ENCODE results near the gene MPST. TPM values are rescaled to one million over a fixed set of nuclear protein-coding genes. Genes with fewer than 3 reads are reported as not detected.

The MPST gene
- total and polyA plus RNA-seq, 7 experiments from 2014 or later = 0.51 to 22.3 (median 1.1) TPM

- H3K27me3 Mint-ChIP-seq = peaks cover 2 to 15% (median 12%) of the 10 kb centered on the region in 5 donors
Measured at GRCh38 chr22:37032134-37032534, 12.6 kb downstream of the MPST start.

GRCh38 chr22:37032535-37033460 lies 13.3 kb downstream of the MPST start:
- Histone ChIP-seq H3K27me3 (ENCODE audit: control insufficient read depth in 2 of 2, insufficient read depth in 2 of 2, low read length in 2 of 2) (no peaks in the 10 kb centered on the region), H3K27ac (ENCODE audit: low read depth, low read length) (no peak overlapping the region), H3K4me3 (ENCODE audit: low read length) (no peak overlapping the region), H3K36me3 (ENCODE audit: control insufficient read depth in 2 of 3, insufficient read depth in 3 of 3, low read length in 3 of 3) (no peaks in the 10 kb centered on the region), H3K4me1 (ENCODE audit: control insufficient read depth in 2 of 2, insufficient read depth in 2 of 2, low read length in 2 of 2) (no peaks in the 10 kb centered on the region), H3K9me3 (ENCODE audit: control insufficient read depth in 2 of 3, low read length in 3 of 3) (no peaks in the 10 kb centered on the region)
- H3K9me3 Mint-ChIP-seq = no peaks in the 10 kb centered on the region
- no peaks in the 10 kb centered on the region for H3K36me3 Mint-ChIP-seq
- ATAC-seq (no peak), DNase-seq (no peak)
- CTCF ChIA-PET = interaction anchor here (0.8 kb wide), 1 partner anchor 10 kb away, joined by 3 read pairs; no protein-coding TSS in a partner anchor
- H3K4me1 Mint-ChIP-seq = peaks cover 0 to 1% (median 0%) of the 10 kb centered on the region in 7 donors
- H3K27ac Mint-ChIP-seq = no peak overlapping the region
- peaks cover 7 to 19% (median 14%) of the 10 kb centered on the region in 5 donors for H3K27me3 Mint-ChIP-seq
- POLR2A ChIA-PET = no interaction called here
- intact Hi-C loops (cut with micrococcal nuclease) = no loop called here
- no peak overlapping the region for H3K4me3 Mint-ChIP-seq

More at GRCh38 chr22:37032134-37032534, 12.6 kb downstream of the MPST start:
- Histone ChIP-seq H3K36me3 (ENCODE audit: control insufficient read depth in 2 of 3, insufficient read depth in 3 of 3, low read length in 3 of 3) (no peaks in the 10 kb centered on the region), H3K4me3 (ENCODE audit: low read length) (no peak overlapping the region), H3K9me3 (ENCODE audit: control insufficient read depth in 2 of 3, low read length in 3 of 3) (no peaks in the 10 kb centered on the region), H3K4me1 (ENCODE audit: control insufficient read depth in 2 of 2, insufficient read depth in 2 of 2, low read length in 2 of 2) (no peaks in the 10 kb centered on the region), H3K27ac (ENCODE audit: low read depth, low read length) (no peak overlapping the region), H3K27me3 (ENCODE audit: control insufficient read depth in 2 of 2, insufficient read depth in 2 of 2, low read length in 2 of 2) (no peaks in the 10 kb centered on the region)
- H3K27ac Mint-ChIP-seq = no peak overlapping the region
- ChIA-PET CTCF (no interaction called here), POLR2A (no interaction called here)
- no peaks in the 10 kb centered on the region for H3K4me1 Mint-ChIP-seq
- DNase-seq (no peak), ATAC-seq (no peak)
- H3K36me3 Mint-ChIP-seq = no peaks in the 10 kb centered on the region
- intact Hi-C loops (cut with micrococcal nuclease) = no loop called here
- no peaks in the 10 kb centered on the region for H3K9me3 Mint-ChIP-seq
- H3K4me3 Mint-ChIP-seq = no peak overlapping the region

- CTCF ChIA-PET = no interaction called here
- H3K4me3 ChIP-seq (ENCODE audit: low read length) = no peak overlapping the region
Measured at GRCh38 chr22:37033605-37034430, 14.3 kb downstream of the MPST start.

GRCh38 chr22:37036655-37037377 lies 17.3 kb downstream of the MPST start:
- peaks cover 7 to 24% (median 17%) of the 10 kb centered on the region in 5 donors for H3K27me3 Mint-ChIP-seq
- no peaks in the 10 kb centered on the region for H3K36me3 ChIP-seq (ENCODE audit: control insufficient read depth in 2 of 3, insufficient read depth in 3 of 3, low read length in 3 of 3)
- no peaks in the 10 kb centered on the region for H3K27me3 ChIP-seq (ENCODE audit: control insufficient read depth in 2 of 2, insufficient read depth in 2 of 2, low read length in 2 of 2)
- no peaks in the 10 kb centered on the region for H3K9me3 Mint-ChIP-seq
- DNase-seq (no peak), ATAC-seq (no peak)
- no peak overlapping the region for H3K4me3 Mint-ChIP-seq
- no peak overlapping the region for H3K27ac ChIP-seq (ENCODE audit: low read depth, low read length)
- ChIA-PET CTCF (no interaction called here), POLR2A (no interaction called here)
- intact Hi-C loops (cut with micrococcal nuclease) = no loop called here
- no peaks in the 10 kb centered on the region for H3K36me3 Mint-ChIP-seq
- H3K9me3 ChIP-seq (ENCODE audit: control insufficient read depth in 2 of 3, low read length in 3 of 3) = no peaks in the 10 kb centered on the region
- H3K4me1 Mint-ChIP-seq = peaks cover 0 to 10% (median 0%) of the 10 kb centered on the region in 7 donors
- no peak overlapping the region for H3K4me3 ChIP-seq (ENCODE audit: low read length)
- H3K4me1 ChIP-seq (ENCODE audit: control insufficient read depth in 2 of 2, insufficient read depth in 2 of 2, low read length in 2 of 2) = no peaks in the 10 kb centered on the region
- H3K27ac Mint-ChIP-seq = no peak overlapping the region

More at GRCh38 chr22:37033605-37034430, 14.3 kb downstream of the MPST start:
- no peaks in the 10 kb centered on the region for H3K9me3 ChIP-seq (ENCODE audit: control insufficient read depth in 2 of 3, low read length in 3 of 3)
- no peak overlapping the region for H3K27ac ChIP-seq (ENCODE audit: low read depth, low read length)
- ATAC-seq (no peak), DNase-seq (no peak)
- Mint-ChIP-seq H3K4me1 (peaks cover 0 to 1% (median 0%) of the 10 kb centered on the region in 7 donors), H3K4me3 (no peak overlapping the region), H3K9me3 (no peaks in the 10 kb centered on the region), H3K36me3 (no peaks in the 10 kb centered on the region), H3K27me3 (peaks cover 7 to 19% (median 14%) of the 10 kb centered on the region in 5 donors), H3K27ac (no peak overlapping the region)
- no peaks in the 10 kb centered on the region for H3K4me1 ChIP-seq (ENCODE audit: control insufficient read depth in 2 of 2, insufficient read depth in 2 of 2, low read length in 2 of 2)
- H3K36me3 ChIP-seq (ENCODE audit: control insufficient read depth in 2 of 3, insufficient read depth in 3 of 3, low read length in 3 of 3) = no peaks in the 10 kb centered on the region
- intact Hi-C loops (cut with micrococcal nuclease) = no loop called here
- H3K27me3 ChIP-seq (ENCODE audit: control insufficient read depth in 2 of 2, insufficient read depth in 2 of 2, low read length in 2 of 2) = no peaks in the 10 kb centered on the region
- POLR2A ChIA-PET = no interaction called here

GRCh38 chr22:37037669-37038068 lies 18.1 kb downstream of the MPST start:
- POLR2A ChIA-PET = no interaction called here
- CTCF ChIA-PET = no interaction called here
- no peaks in the 10 kb centered on the region for H3K9me3 ChIP-seq (ENCODE audit: control insufficient read depth in 2 of 3, low read length in 3 of 3)
- H3K27me3 Mint-ChIP-seq = peaks cover 7 to 24% (median 17%) of the 10 kb centered on the region in 5 donors
- intact Hi-C loops (cut with micrococcal nuclease) = no loop called here
- no peak overlapping the region for H3K27ac ChIP-seq (ENCODE audit: low read depth, low read length)
- no peaks in the 10 kb centered on the region for H3K27me3 ChIP-seq (ENCODE audit: control insufficient read depth in 2 of 2, insufficient read depth in 2 of 2, low read length in 2 of 2)
- H3K27ac Mint-ChIP-seq = no peak overlapping the region
- no peaks in the 10 kb centered on the region for H3K36me3 ChIP-seq (ENCODE audit: control insufficient read depth in 2 of 3, insufficient read depth in 3 of 3, low read length in 3 of 3)
- DNase-seq (no peak), ATAC-seq (no peak)
- H3K4me1 ChIP-seq (ENCODE audit: control insufficient read depth in 2 of 2, insufficient read depth in 2 of 2, low read length in 2 of 2) = no peaks in the 10 kb centered on the region
- H3K9me3 Mint-ChIP-seq = no peaks in the 10 kb centered on the region
- H3K36me3 Mint-ChIP-seq = no peaks in the 10 kb centered on the region
- no peak overlapping the region for H3K4me3 Mint-ChIP-seq
- H3K4me1 Mint-ChIP-seq = peaks cover 0 to 10% (median 0%) of the 10 kb centered on the region in 7 donors
- H3K4me3 ChIP-seq (ENCODE audit: low read length) = no peak overlapping the region

GRCh38 chr22:37039466-37039865 lies 19.9 kb downstream of the MPST start:
- intact Hi-C loops (cut with micrococcal nuclease) = no loop called here
- H3K27me3 Mint-ChIP-seq = peaks cover 7 to 24% (median 17%) of the 10 kb centered on the region in 5 donors
- no peaks in the 10 kb centered on the region for H3K4me1 ChIP-seq (ENCODE audit: control insufficient read depth in 2 of 2, insufficient read depth in 2 of 2, low read length in 2 of 2)
- POLR2A ChIA-PET = no interaction called here
- ATAC-seq (no peak), DNase-seq (no peak)
- no peaks in the 10 kb centered on the region for H3K9me3 Mint-ChIP-seq
- CTCF ChIA-PET = no interaction called here
- no peak overlapping the region for H3K27ac ChIP-seq (ENCODE audit: low read depth, low read length)
- no peak overlapping the region for H3K4me3 Mint-ChIP-seq
- peaks cover 0 to 14% (median 0%) of the 10 kb centered on the region in 7 donors for H3K4me1 Mint-ChIP-seq
- no peaks in the 10 kb centered on the region for H3K27me3 ChIP-seq (ENCODE audit: control insufficient read depth in 2 of 2, insufficient read depth in 2 of 2, low read length in 2 of 2)
- H3K9me3 ChIP-seq (ENCODE audit: control insufficient read depth in 2 of 3, low read length in 3 of 3) = no peaks in the 10 kb centered on the region
- H3K4me3 ChIP-seq (ENCODE audit: low read length) = no peak overlapping the region
- no peaks in the 10 kb centered on the region for H3K36me3 ChIP-seq (ENCODE audit: control insufficient read depth in 2 of 3, insufficient read depth in 3 of 3, low read length in 3 of 3)
- no peaks in the 10 kb centered on the region for H3K36me3 Mint-ChIP-seq
- no peak overlapping the region for H3K27ac Mint-ChIP-seq

Data from naive thymus-derived CD4-positive, alpha-beta T cell (primary cell).